Upper lobe of left lung (tissue), 4 donors: ENCODE results near the gene CNR2.
"Not testable (repeated sequence)": the region's sequence is repeated elsewhere in the genome, so short reads cannot be mapped to it uniquely, and the experiment has no call there.

Source experiments
- CTCF ChIP-seq, 6 experiments: fragments of 450-650 bp in 4 of 6; fragments of 200-600 bp in 2 of 6; sonication (generic) in 2 of 6; IDR thresholded peaks; one replicate each; pipeline ENCODE4 v1.5.1; 2016 to 2019; ENCODE audit warnings: antibody characterized with exemption in 6 of 6
- EP300 ChIP-seq, 4 donors: sonication (generic); formaldehyde crosslinking; IDR thresholded peaks; one replicate each; pipeline ENCODE4 v1.5.1; 2017; ENCODE audit warnings: antibody characterized with exemption in 4 of 4, control low read depth in 2 of 4

GRCh38 chr1:23900017-23900416, 13.1 kb downstream of the CNR2 start:
- not testable (repeated sequence) for TF ChIP-seq EP300, CTCF (IDR thresholded peaks at IDR 0.05)
